Karpas-422 (cell line): ENCODE data around the gene GNAS. TPM values are rescaled to one million over a fixed set of nuclear protein-coding genes. Genes with fewer than 3 reads are reported as not detected.

Experiments used
- DNase-seq: peaks from one replicate; pipeline ENCODE4 v3.0.0-alpha.2; 2015
- H2AFZ ChIP-seq: fragments of 200-600 bp; sonication (generic); 2 replicates; pipeline ENCODE4 v1.6.1; 2014; ENCODE audit warnings: antibody characterized with exemption, low read length, mixed read lengths
- H3K27ac ChIP-seq: fragments of 200-600 bp; sonication (generic); 2 replicates; pipeline ENCODE4 v1.5.1; 2014; ENCODE audit warnings: mild to moderate bottlenecking, low read length, moderate library complexity
- H3K27me3 ChIP-seq: fragments of 200-600 bp; sonication (generic); 2 replicates; pipeline ENCODE4 v1.6.1; 2014; ENCODE audit warnings: low read length, mixed read lengths
- H3K36me3 ChIP-seq: fragments of 200-600 bp; sonication (generic); 2 replicates; pipeline ENCODE4 v1.6.1; 2014; ENCODE audit warnings: low read length, mixed read lengths; ENCODE audit not compliant: insufficient read depth
- H3K4me1 ChIP-seq: fragments of 200-600 bp; sonication (generic); 2 replicates; pipeline ENCODE4 v1.6.1; 2014; ENCODE audit warnings: mild to moderate bottlenecking, low read length, mixed read lengths
- H3K4me2 ChIP-seq: fragments of 200-600 bp; sonication (generic); 2 replicates; pipeline ENCODE4 v1.6.1; 2014; ENCODE audit warnings: low read length, low read depth, mild to moderate bottlenecking; ENCODE audit not compliant: poor library complexity, severe bottlenecking
- H3K4me3 ChIP-seq: fragments of 200-600 bp; sonication (generic); 2 replicates; pipeline ENCODE4 v1.5.1; 2014; ENCODE audit warnings: mild to moderate bottlenecking, antibody characterized with exemption, low read length, mixed read lengths
- H3K79me2 ChIP-seq: fragments of 200-600 bp; sonication (generic); 2 replicates; pipeline ENCODE4 v1.6.1; 2014; ENCODE audit warnings: mild to moderate bottlenecking, low read length, mixed read lengths
- H3K9ac ChIP-seq: fragments of 200-600 bp; sonication (generic); 2 replicates; pipeline ENCODE4 v1.6.0; 2014; ENCODE audit warnings: low read length
- H3K9me2 ChIP-seq: fragments of 200-600 bp; sonication (generic), shearing (Covaris generic); replicated peaks from 2 replicates; pipeline ENCODE4 v1.6.0; 2014; ENCODE audit warnings: mild to moderate bottlenecking, low read length, moderate library complexity; ENCODE audit not compliant: insufficient read depth
- H3K9me3 ChIP-seq: fragments of 300-700, 200-600 bp; sonication (generic); 2 replicates; pipeline ENCODE4 v1.6.1; 2014; ENCODE audit warnings: low read length, mixed read lengths
- H4K20me1 ChIP-seq: fragments of 200-600 bp; sonication (generic); 2 replicates; pipeline ENCODE4 v1.6.1; 2014; ENCODE audit warnings: mild to moderate bottlenecking, antibody characterized with exemption, low read length, low read depth; ENCODE audit not compliant: insufficient read depth
- total RNA-seq: library from RNA; depleted of rRNA; stranded (reverse); fragments of >200 nt; shearing (Covaris generic); gene quantifications from 2 replicates; pipeline ENCODE4 v1.2.3, GENCODE V29; 2014; ENCODE audit warnings: low replicate concordance; rRNA removed

GNAS gene
- total RNA-seq: 600 and 624 TPM in 2 replicates

DNA sequence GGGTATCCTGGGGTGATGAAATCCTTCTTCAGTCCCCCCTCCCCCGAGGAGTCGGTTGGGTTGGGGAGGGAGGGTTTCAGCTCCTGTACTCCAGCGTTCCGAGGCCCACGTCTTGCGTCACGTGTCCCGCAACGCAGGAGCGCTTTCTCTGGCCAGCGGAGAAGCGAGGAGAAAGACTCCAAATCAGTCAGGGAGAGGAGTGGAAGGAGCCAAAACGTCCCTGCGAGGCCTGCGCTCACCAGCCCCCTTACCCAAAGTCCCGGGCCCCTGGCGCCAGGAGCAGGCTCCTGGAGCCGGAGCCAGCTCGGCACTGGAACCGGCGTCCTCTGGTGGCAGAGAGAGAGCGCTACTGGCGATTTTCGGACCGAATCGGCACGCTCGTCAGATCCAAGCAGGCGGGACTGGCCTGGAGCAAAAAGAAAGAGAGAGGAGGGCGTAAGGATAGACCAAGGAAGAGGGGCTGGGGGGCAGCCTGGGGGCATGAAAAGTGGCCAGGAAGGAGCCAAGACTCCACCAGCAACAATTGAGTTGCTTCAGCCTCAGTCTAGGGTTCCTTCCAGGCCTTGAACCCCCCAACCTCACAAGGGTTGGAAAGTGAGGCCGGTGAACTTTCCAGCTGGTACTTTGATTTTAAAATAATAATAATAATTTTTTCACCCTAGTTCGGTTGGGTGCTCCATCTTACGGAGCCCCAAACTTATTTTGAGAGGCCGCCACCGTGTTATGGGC lies at the start of gene GNAS:
GNAS (plus strand) TSS at position 174 of the 729 bp plus-strand sequence.
- DNase-seq: peak; percentile 84
- Histone ChIP-seq H3K9me3 (no peaks in the 10 kb centered on the region), H3K4me2 (peak within 1 kb of the TSS; percentile 61), H3K79me2 (peaks cover 30% of the 10 kb centered on the region), H3K36me3 (no peaks in the 10 kb centered on the region), H4K20me1 (0 out of 2 replicates have a peak, but pooled peaks cover 5% of the 10 kb centered on the region), H3K9me2 (no peaks in the 10 kb centered on the region), H3K9ac (peak within 1 kb of the TSS; percentile 53; the same call in 1 of the 2 replicates), H3K27me3 (no peaks in the 10 kb centered on the region), H3K27ac (no peak within 1 kb of the TSS), H3K4me3 (peak within 1 kb of the TSS; percentile 52; the same call in 1 of the 2 replicates), H3K4me1 (peaks cover 19% of the 10 kb centered on the region), H2AFZ (peak within 1 kb of the TSS; percentile 83; the same call in 1 of the 2 replicates)

DNA sequence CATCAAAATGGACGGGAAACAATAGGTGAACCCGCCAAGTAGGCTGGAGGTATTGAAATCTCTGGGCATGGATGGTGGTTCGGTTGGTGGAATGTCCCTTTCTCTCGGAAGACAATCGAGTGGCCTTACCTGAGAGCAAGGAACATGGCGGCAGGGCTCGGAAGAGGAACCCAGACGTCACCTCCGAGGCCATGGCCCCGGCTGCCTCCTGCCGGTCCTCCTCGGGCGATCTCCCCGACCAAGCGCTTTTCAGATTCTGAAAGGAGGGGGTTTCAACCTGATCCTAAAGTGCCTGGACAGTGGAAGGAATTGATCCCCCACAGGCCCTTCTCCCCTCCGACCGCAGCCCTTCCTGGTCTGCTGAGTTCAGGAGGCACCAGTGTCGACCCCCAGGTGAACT lies 49.0 kb upstream of the GNAS start:
- Histone ChIP-seq H4K20me1 (no peaks in the 10 kb centered on the region; the same call in 1 of the 2 replicates), H3K9me2 (no peaks in the 10 kb centered on the region), H3K4me3 (no peak overlapping the region), H3K9me3 (no peaks in the 10 kb centered on the region), H3K79me2 (no peaks in the 10 kb centered on the region), H3K4me1 (peaks cover 11% of the 10 kb centered on the region), H3K36me3 (no peaks in the 10 kb centered on the region), H3K27ac (no peak overlapping the region), H2AFZ (no peak overlapping the region), H3K9ac (no peak overlapping the region), H3K27me3 (no peaks in the 10 kb centered on the region; the same call in 1 of the 2 replicates), H3K4me2 (no peak overlapping the region)
- no peak for DNase-seq

DNA sequence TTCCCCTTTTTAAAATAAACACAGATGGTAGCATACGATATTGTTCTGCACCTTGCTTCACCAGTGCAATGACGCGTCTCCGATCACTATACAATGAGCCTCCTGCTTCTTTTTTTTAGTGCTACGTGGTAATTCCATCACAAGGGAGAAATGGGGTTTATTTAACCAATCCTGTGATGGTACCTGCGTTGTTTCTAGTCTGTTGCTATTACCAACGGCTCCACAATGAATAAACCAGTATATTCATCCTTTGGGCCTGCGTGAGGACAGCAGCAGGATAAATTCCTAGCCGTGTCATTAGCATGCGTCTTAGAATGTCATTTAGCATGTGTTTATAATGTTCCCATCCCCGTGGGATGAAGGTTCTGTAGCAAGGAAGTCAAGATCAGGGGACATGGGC lies 44.7 kb upstream of the GNAS start:
- H3K9me3 ChIP-seq: no peaks in the 10 kb centered on the region
- DNase-seq: no peak
- no peak overlapping the region for H3K27ac ChIP-seq
- H3K4me1 ChIP-seq: peaks cover 5% of the 10 kb centered on the region
- H4K20me1 ChIP-seq: no peaks in the 10 kb centered on the region; the same call in 1 of the 2 replicates
- H3K9ac ChIP-seq: no peak overlapping the region
- H3K36me3 ChIP-seq: no peaks in the 10 kb centered on the region
- no peak overlapping the region for H3K4me2 ChIP-seq
- no peak overlapping the region for H2AFZ ChIP-seq
- H3K4me3 ChIP-seq: no peak overlapping the region
- H3K27me3 ChIP-seq: no peaks in the 10 kb centered on the region
- no peaks in the 10 kb centered on the region for H3K9me2 ChIP-seq
- H3K79me2 ChIP-seq: no peaks in the 10 kb centered on the region

DNA sequence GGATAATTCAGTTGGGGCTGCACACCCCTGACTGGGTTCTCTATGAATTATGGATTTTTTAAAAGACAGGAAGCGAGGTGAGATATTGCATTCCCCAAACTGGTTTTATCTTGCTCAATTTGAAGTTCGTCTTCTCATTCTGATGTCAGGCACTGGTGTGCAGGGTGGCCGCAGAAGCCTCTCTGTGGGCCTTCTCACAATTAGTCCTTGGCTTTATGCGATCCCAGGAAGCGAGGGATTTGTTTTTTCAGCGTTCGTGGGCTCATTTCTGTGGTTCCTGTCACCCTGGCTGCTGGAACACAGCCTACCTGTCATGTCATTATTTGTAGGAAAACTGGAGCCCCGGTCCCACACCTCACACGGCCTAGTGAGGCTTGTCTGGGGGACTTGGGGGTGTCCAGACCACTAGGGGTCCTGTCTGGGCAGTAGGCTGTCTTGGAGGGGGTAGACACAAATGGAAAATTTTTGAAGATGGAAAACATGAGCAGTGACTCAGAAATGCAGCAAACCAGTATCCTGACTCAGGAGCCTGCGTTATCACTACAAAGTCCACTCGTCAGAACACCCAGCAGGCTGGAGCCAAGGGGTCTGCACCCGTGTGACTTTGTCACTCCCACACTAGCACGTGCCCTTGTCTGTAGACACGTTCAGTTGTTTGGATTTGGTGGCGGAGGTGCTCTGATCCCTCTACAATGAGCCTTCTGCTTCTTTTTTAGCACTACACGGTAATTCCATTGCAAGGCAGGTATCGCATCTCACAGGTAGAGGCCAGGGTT lies 44.1 kb upstream of the GNAS start:
- no peaks in the 10 kb centered on the region for H3K9me2 ChIP-seq
- no peak overlapping the region for H3K27ac ChIP-seq

DNA sequence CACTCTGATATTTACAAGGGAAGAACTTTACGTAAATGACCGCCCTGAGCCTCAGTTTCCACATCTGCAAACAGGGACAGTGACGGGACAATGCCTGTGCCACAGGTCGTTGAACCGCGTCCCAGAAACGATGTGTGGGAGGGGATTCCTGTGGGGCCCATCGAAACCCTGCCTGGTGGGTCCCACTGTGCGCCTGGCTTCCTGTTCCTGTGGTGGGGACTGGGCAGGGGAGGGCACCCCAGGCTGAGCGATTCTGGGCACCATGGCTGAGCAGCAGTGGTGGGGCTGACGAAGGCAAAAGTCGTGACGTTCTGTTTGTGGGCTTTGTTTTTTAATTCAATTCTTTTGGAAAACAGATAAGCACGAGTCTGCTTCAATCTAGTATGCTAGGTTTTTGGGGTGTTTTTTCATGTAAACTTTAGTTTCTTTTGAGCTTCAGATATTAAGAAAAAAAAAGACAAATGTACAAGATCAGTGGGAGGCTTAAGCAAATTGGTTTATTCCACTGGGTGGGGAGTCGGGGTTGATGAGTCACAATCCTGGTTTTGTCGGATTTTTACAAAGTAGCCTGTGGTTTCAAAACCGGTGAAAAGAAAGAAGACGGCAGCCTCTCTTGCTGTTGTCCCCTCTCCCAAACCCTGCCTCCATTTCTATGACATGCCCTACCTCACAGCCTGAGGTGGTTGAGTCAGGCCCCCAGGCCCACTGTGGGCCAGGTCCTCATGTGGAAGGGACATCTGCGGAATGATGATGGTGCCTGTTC lies 42.2 kb upstream of the GNAS start:
- no peaks in the 10 kb centered on the region for H3K4me1 ChIP-seq
- no peak for DNase-seq

More for the DNA sequence above, 44.1 kb upstream of the GNAS start:
- no peak overlapping the region for H2AFZ ChIP-seq
- H3K9me3 ChIP-seq: no peaks in the 10 kb centered on the region
- no peak overlapping the region for H3K4me3 ChIP-seq
- no peak overlapping the region for H3K9ac ChIP-seq
- H3K27me3 ChIP-seq: no peaks in the 10 kb centered on the region
- no peak overlapping the region for H3K4me2 ChIP-seq
- no peaks in the 10 kb centered on the region for H3K4me1 ChIP-seq
- H4K20me1 ChIP-seq: no peaks in the 10 kb centered on the region; the same call in 1 of the 2 replicates
- no peaks in the 10 kb centered on the region for H3K79me2 ChIP-seq
- H3K36me3 ChIP-seq: no peaks in the 10 kb centered on the region
- DNase-seq: no peak

DNA sequence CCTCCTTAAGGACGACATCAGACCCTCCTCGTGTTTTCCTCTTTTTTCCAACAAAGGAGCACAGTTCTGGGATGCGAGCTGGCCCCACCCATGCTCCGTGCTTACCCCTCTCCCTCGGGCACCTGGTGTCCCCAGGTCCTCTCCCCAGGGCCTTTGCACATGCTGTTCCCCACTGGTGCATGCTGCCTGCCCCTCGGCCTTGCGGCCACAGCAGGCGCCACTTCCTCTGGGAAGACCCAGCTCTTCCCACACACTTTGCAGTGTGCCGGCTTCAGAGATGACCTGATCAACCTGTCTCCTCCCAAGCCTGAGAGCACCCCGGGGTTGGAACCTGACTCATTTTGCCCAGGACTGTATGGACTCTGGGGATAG lies 41.7 kb upstream of the GNAS start:
- H3K4me2 ChIP-seq: no peak overlapping the region
- no peak for DNase-seq
- no peaks in the 10 kb centered on the region for H3K36me3 ChIP-seq
- H3K27me3 ChIP-seq: no peaks in the 10 kb centered on the region
- H3K9me2 ChIP-seq: no peaks in the 10 kb centered on the region
- no peak overlapping the region for H2AFZ ChIP-seq
- no peaks in the 10 kb centered on the region for H3K9me3 ChIP-seq
- no peak overlapping the region for H3K4me3 ChIP-seq
- H3K9ac ChIP-seq: no peak overlapping the region
- H3K27ac ChIP-seq: no peak overlapping the region
- H3K79me2 ChIP-seq: no peaks in the 10 kb centered on the region
- no peaks in the 10 kb centered on the region for H3K4me1 ChIP-seq
- no peaks in the 10 kb centered on the region; the same call in 1 of the 2 replicates for H4K20me1 ChIP-seq

More for the DNA sequence above, 42.2 kb upstream of the GNAS start:
- Histone ChIP-seq H3K79me2 (no peaks in the 10 kb centered on the region), H3K9me3 (no peaks in the 10 kb centered on the region), H4K20me1 (no peaks in the 10 kb centered on the region; the same call in 1 of the 2 replicates), H3K36me3 (no peaks in the 10 kb centered on the region), H3K4me2 (no peak overlapping the region), H3K27ac (no peak overlapping the region), H3K9me2 (no peaks in the 10 kb centered on the region), H2AFZ (no peak overlapping the region), H3K4me3 (no peak overlapping the region), H3K27me3 (no peaks in the 10 kb centered on the region), H3K9ac (no peak overlapping the region)

DNA sequence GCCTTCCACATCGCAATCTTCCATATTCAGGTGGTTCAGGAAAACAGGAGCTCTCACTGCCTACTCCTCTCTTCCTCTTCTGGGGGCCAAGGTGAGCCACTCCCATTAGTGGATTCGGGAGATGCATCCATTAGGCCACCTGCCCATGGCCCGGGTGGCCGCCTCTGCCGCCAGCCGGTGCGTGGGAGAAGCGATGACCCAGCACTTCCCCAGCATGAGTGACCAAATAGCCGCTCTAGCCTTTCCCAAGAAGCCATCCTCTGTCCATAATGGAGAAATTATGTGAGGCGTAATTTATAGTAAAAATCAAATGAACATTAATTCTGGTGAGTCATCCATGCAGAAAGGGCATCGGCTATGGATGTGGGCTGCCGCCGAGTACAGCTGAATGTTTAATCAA lies 41.2 kb upstream of the GNAS start:
- Histone ChIP-seq H3K9me3 (no peaks in the 10 kb centered on the region), H3K27ac (no peak overlapping the region), H3K27me3 (no peaks in the 10 kb centered on the region), H3K36me3 (no peaks in the 10 kb centered on the region), H3K79me2 (no peaks in the 10 kb centered on the region), H3K4me2 (no peak overlapping the region), H4K20me1 (no peaks in the 10 kb centered on the region), H3K4me1 (no peaks in the 10 kb centered on the region), H3K4me3 (no peak overlapping the region), H2AFZ (no peak overlapping the region), H3K9ac (no peak overlapping the region), H3K9me2 (no peaks in the 10 kb centered on the region)
- DNase-seq: no peak

DNA sequence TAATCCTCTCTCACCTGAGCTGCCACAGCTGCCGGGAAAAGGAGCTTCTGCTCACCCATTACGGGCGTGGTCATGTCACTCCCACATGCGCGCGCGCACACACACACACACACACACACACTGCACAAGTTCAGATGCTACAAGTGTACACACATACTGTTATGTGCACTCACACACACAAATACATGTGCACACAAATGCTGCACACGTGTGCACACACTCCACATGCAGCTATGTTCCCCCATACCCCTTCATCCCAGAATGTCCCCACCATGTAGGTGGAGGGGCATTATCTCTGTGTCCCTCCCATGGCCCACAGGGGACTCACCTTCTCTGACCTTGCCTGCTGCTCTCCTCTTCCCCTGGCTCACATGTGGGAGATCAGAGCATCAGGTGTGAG lies 39.1 kb upstream of the GNAS start:
- no peaks in the 10 kb centered on the region for H3K27me3 ChIP-seq
- H3K4me1 ChIP-seq: no peaks in the 10 kb centered on the region
- H3K4me2 ChIP-seq: no peak overlapping the region
- H3K79me2 ChIP-seq: no peaks in the 10 kb centered on the region
- no peak for DNase-seq
- H3K27ac ChIP-seq: no peak overlapping the region
- no peaks in the 10 kb centered on the region for H3K9me3 ChIP-seq
- no peaks in the 10 kb centered on the region for H4K20me1 ChIP-seq
- no peak overlapping the region for H2AFZ ChIP-seq
- H3K36me3 ChIP-seq: no peaks in the 10 kb centered on the region
- no peak overlapping the region for H3K4me3 ChIP-seq
- no peaks in the 10 kb centered on the region for H3K9me2 ChIP-seq
- no peak overlapping the region for H3K9ac ChIP-seq
